Lung (tissue), 16 donors: ENCODE results near the gene SYT13. TPM values are rescaled to one million over a fixed set of nuclear protein-coding genes. Genes with fewer than 3 reads are reported as not detected.

ENCODE experiments used
- ATAC-seq: fragments of 200-7000 bp; cut with Tn5 transposase; one replicate; pipeline ENCODE4 v1.9.1; 2020; ENCODE audit warnings: moderate number of reproducible peaks; ENCODE audit not compliant: insufficient read depth, low FRiP score
- DNase-seq, 3 donors: peaks; one replicate each; pipeline ENCODE4 v3.0.0-alpha.2; 2013 to 2017
- H3K27ac ChIP-seq, 2 donors: one replicate each; pipeline ENCODE4 v1.5.1; 2013; ENCODE audit warnings: mild to moderate bottlenecking in 2 of 2, moderate library complexity in 2 of 2, control low read depth in 1 of 2, inconsistent platforms in 1 of 2, low read depth in 1 of 2, low read length in 1 of 2
- H3K27me3 ChIP-seq, 3 donors: one replicate each; pipeline ENCODE4 v1.5.1; 2013; ENCODE audit warnings: low read length in 2 of 3; ENCODE audit not compliant: control insufficient read depth in 3 of 3, insufficient read depth in 3 of 3
- H3K36me3 ChIP-seq, 4 donors: one replicate each; pipeline ENCODE4 v1.5.1; 2013; ENCODE audit warnings: low read length in 4 of 4, mild to moderate bottlenecking in 1 of 4, moderate library complexity in 1 of 4; ENCODE audit not compliant: control insufficient read depth in 4 of 4, insufficient read depth in 4 of 4
- H3K4me1 ChIP-seq, 5 donors: one replicate each; pipeline ENCODE4 v1.5.1; 2013; ENCODE audit warnings: low read length in 5 of 5, mild to moderate bottlenecking in 2 of 5, moderate library complexity in 1 of 5; ENCODE audit not compliant: control insufficient read depth in 5 of 5, insufficient read depth in 5 of 5
- H3K4me3 ChIP-seq: one replicate; pipeline ENCODE4 v1.5.1; 2013; ENCODE audit warnings: mild to moderate bottlenecking, control low read depth, moderate library complexity
- H3K9ac ChIP-seq, 2 donors: one replicate each; pipeline ENCODE4 v1.5.1; 2013; ENCODE audit warnings: low read length in 2 of 2, control low read depth in 1 of 2; ENCODE audit not compliant: insufficient read depth in 1 of 2
- H3K9me3 ChIP-seq, 4 donors: one replicate each; pipeline ENCODE4 v1.5.1; 2013; ENCODE audit warnings: low read length in 3 of 4, mild to moderate bottlenecking in 1 of 4, moderate library complexity in 1 of 4; ENCODE audit not compliant: control insufficient read depth in 4 of 4, insufficient read depth in 3 of 4
- WGBS, 2 donors: extraction: QIAGEN DNeasy Blood & Tissue Kit; methylation state at CpG; one replicate each; pipeline ENCODE4 v1.1.7; 2013; 5-methylcytosine and 5-hydroxymethylcytosine counted together
- long read RNA-seq, 5 donors: transcript quantifications; one replicate each; lab custom pipeline, GENCODE V29; 2026
- polyA plus RNA-seq, 2 donors: library from polyadenylated mRNA; stranded (reverse); fragments of 200-250 nt; gene quantifications; one replicate each; pipeline ENCODE4 v1.2.1, GENCODE V29; 2013
- total RNA-seq, 2 donors: library from RNA; depleted of rRNA in 1 of 2; stranded (reverse); fragments of >200 nt in 1 of 2; gene quantifications; one replicate each; pipeline ENCODE4 v1.2.1, GENCODE V29; 2014 to 2021
- TF ChIP-seq, protein P1 (sequence below): IDR thresholded peaks from 2 replicates; pipeline ENCODE4 v1.5.1; 2012; ENCODE audit warnings: mild to moderate bottlenecking; ENCODE audit errors: control extremely low read depth, extremely low read depth
- donor health status: control.
- donor health status: control.
- donor health status: Bipolar disorder and iron deficiency.
- donor health status: healthy.
- donor health status: DM: yes; HTN: yes; CAD: no.

Gene SYT13, protein sequence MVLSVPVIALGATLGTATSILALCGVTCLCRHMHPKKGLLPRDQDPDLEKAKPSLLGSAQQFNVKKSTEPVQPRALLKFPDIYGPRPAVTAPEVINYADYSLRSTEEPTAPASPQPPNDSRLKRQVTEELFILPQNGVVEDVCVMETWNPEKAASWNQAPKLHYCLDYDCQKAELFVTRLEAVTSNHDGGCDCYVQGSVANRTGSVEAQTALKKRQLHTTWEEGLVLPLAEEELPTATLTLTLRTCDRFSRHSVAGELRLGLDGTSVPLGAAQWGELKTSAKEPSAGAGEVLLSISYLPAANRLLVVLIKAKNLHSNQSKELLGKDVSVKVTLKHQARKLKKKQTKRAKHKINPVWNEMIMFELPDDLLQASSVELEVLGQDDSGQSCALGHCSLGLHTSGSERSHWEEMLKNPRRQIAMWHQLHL
- total RNA-seq: 1 to 10 TPM in 1 of 2 donors, under 1 TPM in 1; 0.25 to 6.2 TPM
- polyA plus RNA-seq: under 1 TPM; 0.06 to 0.08 TPM
- long read RNA-seq, donor 1, full-length matches to known transcripts: 1 of 1 reads
- long read RNA-seq, donor 1, partial matches to known transcripts: 0 of 1 reads
- long read RNA-seq, donor 1, other reads (novel, unspliced or antisense): 0 of 1 reads
- long read RNA-seq, donor 2: 0 reads
- long read RNA-seq, donor 3, full-length matches to known transcripts: 1 of 1 reads
- long read RNA-seq, donor 3, partial matches to known transcripts: 0 of 1 reads
- long read RNA-seq, donor 3, other reads (novel, unspliced or antisense): 0 of 1 reads
- long read RNA-seq, donor 4: 0 reads
- long read RNA-seq, donor 5, full-length matches to known transcripts: 1 of 1 reads
- long read RNA-seq, donor 5, partial matches to known transcripts: 0 of 1 reads
- long read RNA-seq, donor 5, other reads (novel, unspliced or antisense): 0 of 1 reads

GRCh38 chr11:45285930-45286632 is at the start of gene SYT13:
Gene SYT13 (minus strand): TSS chr11:45286341. CDS start chr11:45286207, 134 bp downstream.
- Histone ChIP-seq H3K9me3 (peaks cover 0 to 13% (median 0%) of the 10 kb centered on the region in 4 donors), H3K4me3 (no peak within 1 kb of the TSS), H3K27me3 (peaks cover 6 to 24% (median 16%) of the 10 kb centered on the region in 3 donors), H3K36me3 (no peaks in the 10 kb centered on the region), H3K27ac (no peak within 1 kb of the TSS), H3K9ac (no peak within 1 kb of the TSS), H3K4me1 (peaks cover 0 to 5% (median 0%) of the 10 kb centered on the region in 5 donors)
- no peak for ATAC-seq
- 4 to 5% methylated on average over 41 to 50 of the region's 50 CpGs for WGBS, 2 donors
- DNase-seq: peak; percentile 58 to 77 (median 71)
- TF ChIP-seq, protein P1, sequence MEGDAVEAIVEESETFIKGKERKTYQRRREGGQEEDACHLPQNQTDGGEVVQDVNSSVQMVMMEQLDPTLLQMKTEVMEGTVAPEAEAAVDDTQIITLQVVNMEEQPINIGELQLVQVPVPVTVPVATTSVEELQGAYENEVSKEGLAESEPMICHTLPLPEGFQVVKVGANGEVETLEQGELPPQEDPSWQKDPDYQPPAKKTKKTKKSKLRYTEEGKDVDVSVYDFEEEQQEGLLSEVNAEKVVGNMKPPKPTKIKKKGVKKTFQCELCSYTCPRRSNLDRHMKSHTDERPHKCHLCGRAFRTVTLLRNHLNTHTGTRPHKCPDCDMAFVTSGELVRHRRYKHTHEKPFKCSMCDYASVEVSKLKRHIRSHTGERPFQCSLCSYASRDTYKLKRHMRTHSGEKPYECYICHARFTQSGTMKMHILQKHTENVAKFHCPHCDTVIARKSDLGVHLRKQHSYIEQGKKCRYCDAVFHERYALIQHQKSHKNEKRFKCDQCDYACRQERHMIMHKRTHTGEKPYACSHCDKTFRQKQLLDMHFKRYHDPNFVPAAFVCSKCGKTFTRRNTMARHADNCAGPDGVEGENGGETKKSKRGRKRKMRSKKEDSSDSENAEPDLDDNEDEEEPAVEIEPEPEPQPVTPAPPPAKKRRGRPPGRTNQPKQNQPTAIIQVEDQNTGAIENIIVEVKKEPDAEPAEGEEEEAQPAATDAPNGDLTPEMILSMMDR: no peak

DNA sequence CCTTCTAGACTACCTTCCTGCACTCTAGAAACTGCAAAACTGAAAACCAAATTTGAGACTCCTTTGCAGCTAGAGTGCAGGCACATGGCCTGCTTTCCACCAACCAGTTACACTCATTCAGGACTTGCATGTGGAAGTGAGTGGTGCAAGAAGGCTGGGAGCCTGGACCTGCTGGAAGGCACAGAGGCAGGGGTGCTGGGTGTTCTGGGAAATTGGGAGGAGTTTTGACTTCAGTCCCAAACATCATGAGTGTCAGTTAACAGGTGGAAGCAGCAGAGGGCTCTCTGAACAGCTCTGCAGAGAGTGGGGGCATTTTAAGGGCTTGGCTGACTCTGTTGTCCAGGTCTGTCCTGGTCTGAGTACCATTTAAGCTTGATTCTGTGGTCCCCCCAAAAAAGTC is 49.3 kb upstream of the SYT13 start:
- TF ChIP-seq, protein P1: no peak
- Histone ChIP-seq H3K36me3 (no peaks in the 10 kb centered on the region), H3K27me3 (no peaks in the 10 kb centered on the region), H3K9me3 (no peaks in the 10 kb centered on the region), H3K27ac (no peak overlapping the region), H3K4me1 (peaks cover 0 to 10% (median 3%) of the 10 kb centered on the region in 5 donors), H3K4me3 (no peak overlapping the region), H3K9ac (no peak overlapping the region)
- no peak for DNase-seq
- no peak for ATAC-seq

DNA sequence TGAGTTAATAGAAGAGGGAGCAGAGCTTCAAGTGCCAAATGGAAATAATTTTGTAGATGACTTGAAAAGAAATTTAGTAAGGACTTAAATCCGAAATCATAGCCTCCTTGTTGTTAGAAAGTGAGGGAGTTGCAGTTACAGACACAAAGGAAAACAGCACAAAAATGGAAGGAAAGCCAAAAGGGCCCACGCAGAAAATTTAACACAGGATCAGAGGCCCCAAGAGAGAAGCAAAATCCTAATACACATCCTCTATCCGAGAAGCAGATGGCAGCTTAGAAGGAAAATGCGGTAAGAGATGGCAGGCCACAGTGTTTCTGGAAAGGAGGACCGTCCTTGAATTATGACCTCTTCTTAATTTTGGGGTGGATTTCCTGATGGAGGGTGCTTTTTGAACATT is 48.7 kb upstream of the SYT13 start:
- DNase-seq: no peak
- Histone ChIP-seq H3K4me1 (peaks cover 0 to 7% (median 3%) of the 10 kb centered on the region in 5 donors), H3K36me3 (no peaks in the 10 kb centered on the region), H3K4me3 (no peak overlapping the region), H3K9ac (no peak overlapping the region), H3K27ac (no peak overlapping the region), H3K9me3 (no peaks in the 10 kb centered on the region), H3K27me3 (no peaks in the 10 kb centered on the region)
- 91 to 96% methylated on average over 5 of the region's 5 CpGs for WGBS, 2 donors
- no peak for ATAC-seq
- TF ChIP-seq, protein P1: no peak
